Activated CD4-positive, alpha-beta T cell treated with anti-CD3 and anti-CD28 coated beads, Interleukin-2, amount 50 U/mL, for 16 hours (primary cell): ENCODE results near the gene POLRMT.
"Not testable (repeated sequence)": the region's sequence is repeated elsewhere in the genome, so short reads cannot be mapped to it uniquely, and the experiment has no call there.

ENCODE experiments used
- DNase-seq: peaks from one replicate; pipeline ENCODE4 v3.0.0-alpha.2; 2020

The POLRMT gene

GRCh38 chr19:646779-647565, 13.6 kb upstream of the POLRMT start:
- no peak for DNase-seq

GRCh38 chr19:645912-646778, 12.8 kb upstream of the POLRMT start:
- DNase-seq: no peak

- no peak for DNase-seq
Observed at GRCh38 chr19:644789-645188, 11.5 kb upstream of the POLRMT start.

GRCh38 chr19:644363-644762, 11.0 kb upstream of the POLRMT start:
- no peak for DNase-seq

- no peak for DNase-seq
Observed at GRCh38 chr19:643736-644135, 10.4 kb upstream of the POLRMT start.

- no peak for DNase-seq
Observed at GRCh38 chr19:642767-643727, 9.7 kb upstream of the POLRMT start.

- DNase-seq: no peak
Observed at GRCh38 chr19:641702-642101, 8.4 kb upstream of the POLRMT start.

- no peak for DNase-seq
Observed at GRCh38 chr19:640606-641189, 7.4 kb upstream of the POLRMT start.

GRCh38 chr19:640161-640558, 6.8 kb upstream of the POLRMT start:
- DNase-seq: no peak

GRCh38 chr19:639253-640160, 6.2 kb upstream of the POLRMT start, which contains the start of gene FGF22:
FGF22 (plus strand) TSS chr19:639879; CDS start chr19:639926, 47 bp downstream.
- peak; percentile 93 for DNase-seq

- DNase-seq: no peak
Observed at GRCh38 chr19:638906-639252, 5.5 kb upstream of the POLRMT start.

- no peak for DNase-seq
Observed at GRCh38 chr19:634975-635652, 1.8 kb upstream of the POLRMT start.

GRCh38 chr19:633786-634639, 676 bp upstream of the POLRMT start:
- DNase-seq: no peak

- peak; percentile 56 for DNase-seq
Observed at GRCh38 chr19:632579-633067, 714 bp downstream of the POLRMT start.

GRCh38 chr19:629961-630714, 3.2 kb downstream of the POLRMT start:
- DNase-seq: no peak

- not testable (repeated sequence) for DNase-seq
Observed at GRCh38 chr19:629515-629914, 3.8 kb downstream of the POLRMT start.

GRCh38 chr19:628168-628567, 5.2 kb downstream of the POLRMT start:
- DNase-seq: no peak

GRCh38 chr19:626566-626965, 6.8 kb downstream of the POLRMT start:
- not testable (repeated sequence) for DNase-seq

GRCh38 chr19:625257-625656, 8.1 kb downstream of the POLRMT start:
- no peak for DNase-seq
